Endothelial cell of umbilical vein (primary cell): Measurements from ENCODE around the gene ITPR2. TPM values are rescaled to one million over a fixed set of nuclear protein-coding genes. Genes with fewer than 3 reads are reported as not detected.

Experiments used
- BruUV-seq: library from RNA; stranded (reverse); fragments of 400-500 nt; replicated peaks from 2 replicates; lab custom pipeline; 2021; lab: Mats Ljungman, UMichigan
- CTCF ChIA-PET: fragments of 300-600, 350-600 bp; sonication (Branson Sonifier 250); formaldehyde crosslinking; loops from one replicate; lab custom pipeline; 2021; ENCODE audit warnings: antibody characterized with exemption, inconsistent platforms; lab: Charles Lee
- POLR2A ChIA-PET: fragments of 300-600, 350-600 bp; sonication (Branson Sonifier 250); formaldehyde crosslinking; loops from one replicate; lab custom pipeline; 2021; ENCODE audit warnings: antibody characterized with exemption, inconsistent platforms; lab: Charles Lee
- DNase-seq: peaks from one replicate; pipeline ENCODE4 v3.0.0-alpha.2; 2011; ENCODE audit warnings: low read depth, low spot score
- FAIRE-seq: peaks from 2 replicates; lab custom pipeline; 2011; peaks lifted over from hg19 to GRCh38; lab: Jason Lieb, UNC
- H2AFZ ChIP-seq: 2 replicates; pipeline ENCODE4 v1.6.0; 2012; ENCODE audit warnings: low read depth, low read length, control low read depth, inconsistent platforms
- H3K27ac ChIP-seq: 2 replicates; pipeline ENCODE4 v1.5.1; 2011; ENCODE audit warnings: low read depth, mild to moderate bottlenecking, control low read depth, low read length, moderate library complexity; ENCODE audit not compliant: insufficient read depth
- H3K27me3 ChIP-seq, 2 experiments: 2 replicates each; pipeline versions ENCODE4 v1.6.0 to v1.6.1; 2011; ENCODE audit warnings: low read length in 2 of 2, mixed read lengths in 1 of 2; ENCODE audit not compliant: control insufficient read depth in 2 of 2, insufficient read depth in 2 of 2
- H3K36me3 ChIP-seq, 2 experiments: 2 replicates in 1 of 2; 3 replicates in 1 of 2; pipeline ENCODE4 v1.5.1; 2011; ENCODE audit warnings: low read length in 2 of 2, mild to moderate bottlenecking in 1 of 2, moderate library complexity in 1 of 2; ENCODE audit not compliant: control insufficient read depth in 2 of 2, insufficient read depth in 2 of 2; ENCODE audit errors: extremely low read depth in 1 of 2
- H3K4me1 ChIP-seq: 3 replicates; pipeline ENCODE4 v1.5.1; 2011; ENCODE audit warnings: mild to moderate bottlenecking, low read length; ENCODE audit not compliant: control insufficient read depth, insufficient read depth; ENCODE audit errors: extremely low read depth
- H3K4me2 ChIP-seq: 2 replicates; pipeline ENCODE4 v1.6.1; 2011; ENCODE audit warnings: low read length, control low read depth, mixed read lengths; ENCODE audit not compliant: insufficient read depth
- H3K4me3 ChIP-seq, 3 experiments: fragments of 200-600 bp in 1 of 3; sonication (generic), shearing (Covaris generic) in 1 of 3; replicated peaks in 1 of 3; 2 replicates each; pipeline ENCODE4 v1.5.1; 2011 to 2016; ENCODE audit warnings: control low read depth in 3 of 3, low read length in 3 of 3, mild to moderate bottlenecking in 2 of 3, inconsistent platforms in 1 of 3, low read depth in 1 of 3, moderate library complexity in 1 of 3; ENCODE audit not compliant: insufficient read depth in 1 of 3
- H3K79me2 ChIP-seq: 2 replicates; pipeline ENCODE4 v1.6.0; 2012; ENCODE audit warnings: low read length, inconsistent platforms; ENCODE audit not compliant: control insufficient read depth, insufficient read depth
- H3K9ac ChIP-seq: replicated peaks from 2 replicates; pipeline ENCODE3; 2011; ENCODE audit warnings: low read length, control low read depth; ENCODE audit not compliant: insufficient read depth; ENCODE audit errors: extremely low read depth
- H3K9me1 ChIP-seq: replicated peaks from 3 replicates; pipeline ENCODE4 v1.6.0; 2011; ENCODE audit warnings: mild to moderate bottlenecking, low read length; ENCODE audit not compliant: control insufficient read depth, insufficient read depth; ENCODE audit errors: extremely low read depth
- H3K9me3 ChIP-seq: replicated peaks from 2 replicates; pipeline ENCODE4 v1.5.1; 2012; ENCODE audit warnings: low read length, inconsistent platforms; ENCODE audit not compliant: control insufficient read depth, insufficient read depth
- H4K20me1 ChIP-seq: replicated peaks from 2 replicates; pipeline ENCODE3; 2011; ENCODE audit warnings: mild to moderate bottlenecking, low read length; ENCODE audit not compliant: control insufficient read depth, insufficient read depth; ENCODE audit errors: extremely low read depth
- EZH2 ChIP-seq: IDR thresholded peaks from 2 replicates; pipeline ENCODE4 v1.6.1; 2012; ENCODE audit warnings: borderline replicate concordance, low read depth, mild to moderate bottlenecking, moderate library complexity, low read length, inconsistent platforms; ENCODE audit not compliant: severe bottlenecking
- FOS ChIP-seq: IDR thresholded peaks from 2 replicates; pipeline ENCODE4 v1.6.1; 2011; ENCODE audit warnings: mild to moderate bottlenecking, low read length, moderate library complexity, borderline replicate concordance; ENCODE audit not compliant: insufficient read depth
- GATA2 ChIP-seq: IDR thresholded peaks from 2 replicates; pipeline ENCODE4 v1.7.0; 2011; ENCODE audit warnings: low read depth, mild to moderate bottlenecking, moderate library complexity, mixed read lengths, low read length; ENCODE audit not compliant: insufficient read length, insufficient read depth
- JUN ChIP-seq: IDR thresholded peaks from 2 replicates; pipeline ENCODE4 v1.6.1; 2011; ENCODE audit warnings: borderline replicate concordance, low read depth; ENCODE audit not compliant: insufficient read length, insufficient read depth
- MYC ChIP-seq: IDR thresholded peaks from one replicate; pipeline ENCODE4 v1.6.1; 2011; ENCODE audit warnings: mild to moderate bottlenecking, low read depth, low read length
- POLR2A ChIP-seq: IDR thresholded peaks from 2 replicates; pipeline ENCODE4 v1.6.1; 2012; ENCODE audit warnings: low read depth, mild to moderate bottlenecking, control low read depth, low read length
- POLR2AphosphoS5 ChIP-seq: IDR thresholded peaks from 2 replicates; pipeline ENCODE4 v1.6.1; 2012; ENCODE audit warnings: low read depth, mild to moderate bottlenecking, control low read depth, low read length, moderate library complexity; ENCODE audit not compliant: insufficient read depth
- dilution Hi-C: fragments of 300-500 bp; cut with MboI; formaldehyde crosslinking; loops from one replicate; pipeline ENCODE4 v1.15.0; 2019; ENCODE audit warnings: low sequenced_read_pairs; ENCODE audit not compliant: extremely low pct_ligation_motif_present
- intact Hi-C: fragments of 100-400 bp; cut with micrococcal nuclease; formaldehyde crosslinking; loops from one replicate; pipeline ENCODE4 v1.10.0; 2022
- polyA plus RNA-seq, 4 experiments: library from polyadenylated mRNA; depleted of rRNA in 3 of 4; stranded (reverse) in 3 of 4; unstranded in 1 of 4; fragments of >200 nt; gene quantifications; 2 replicates each; pipeline versions ENCODE4 v1.2.1 to v1.2.3, GENCODE V29; 2011 to 2012; ENCODE audit warnings: missing spikeins in 1 of 4
- total RNA-seq: library from RNA; stranded (reverse); gene quantifications from 2 replicates; pipeline ENCODE4 v1.2.3, GENCODE V29; 2021
- TF ChIP-seq, protein P1 (sequence below): IDR thresholded peaks from 2 replicates; pipeline ENCODE4 v1.6.1; 2011; ENCODE audit not compliant: insufficient read depth, insufficient read length
- TF ChIP-seq, protein P2 (sequence below), 2 donors: IDR thresholded peaks; 1 replicate in 1 of 2; 2 replicates in 1 of 2; pipeline ENCODE4 v1.5.1; 2011; ENCODE audit warnings: low read length in 2 of 2, mild to moderate bottlenecking in 2 of 2, moderate library complexity in 2 of 2, control low read depth in 1 of 2, inconsistent platforms in 1 of 2, low read depth in 1 of 2; ENCODE audit not compliant: insufficient read depth in 1 of 2; ENCODE audit errors: extremely low read depth in 1 of 2

The ITPR2 gene
- total and polyA plus RNA-seq, 2 donors (not counting 3 experiments of a cell fraction or from before 2014, with no cell fraction given), result 16.2 to 86.8 TPM

DNA sequence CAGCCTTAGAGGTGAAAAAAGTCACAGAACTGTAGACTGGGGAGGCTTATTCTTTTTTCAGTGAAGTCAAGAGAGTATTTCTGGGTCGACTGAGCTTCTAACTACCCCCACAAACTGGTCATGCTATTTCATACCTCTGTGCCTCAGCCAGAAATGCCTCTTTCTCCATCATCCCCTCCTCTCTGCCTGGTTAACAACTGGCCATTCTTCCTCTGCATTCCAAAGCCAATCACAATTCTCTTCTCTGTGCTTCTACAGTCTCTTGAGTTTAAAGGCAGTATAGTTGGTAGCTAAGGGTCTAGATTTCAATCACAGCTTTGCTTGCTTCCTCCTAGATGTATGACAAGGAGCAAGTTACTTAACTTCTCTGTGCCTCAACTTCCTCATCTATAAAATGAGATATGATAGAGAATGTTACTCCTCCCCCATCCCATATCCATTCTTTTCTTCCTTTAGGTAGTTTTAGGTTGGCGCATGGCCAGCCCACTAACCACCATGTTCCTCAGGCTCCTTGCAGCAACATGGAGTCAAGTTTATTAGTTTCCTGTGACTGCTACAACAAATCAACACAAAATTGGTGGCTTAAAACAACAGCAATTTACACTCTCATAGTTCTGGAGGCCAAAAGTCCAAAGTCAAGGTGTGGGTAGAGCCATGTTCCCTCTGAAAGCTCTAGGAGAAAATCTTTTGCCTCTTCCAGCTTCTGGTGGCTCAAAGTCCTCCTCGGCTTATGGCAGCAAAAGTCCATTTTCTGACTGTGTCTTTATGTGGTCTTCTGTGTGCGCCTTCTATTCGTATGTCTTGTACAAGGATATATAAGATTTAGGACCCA is 62.5 kb downstream of the ITPR2 start:
- Histone ChIP-seq H3K36me3 (peaks cover 4 to 5% of the 10 kb centered on the region in 2 experiments), H2AFZ (no peak overlapping the region), H3K27me3 (no peaks in the 10 kb centered on the region), H3K79me2 (peaks cover 14% of the 10 kb centered on the region), H3K9me1 (no peaks in the 10 kb centered on the region), H3K9ac (no peak overlapping the region), H3K4me1 (no peaks in the 10 kb centered on the region), H3K4me3 (no peak overlapping the region), H3K9me3 (no peaks in the 10 kb centered on the region), H4K20me1 (no peaks in the 10 kb centered on the region), H3K4me2 (no peak overlapping the region), H3K27ac (no peak overlapping the region)
- no peak for DNase-seq
- TF ChIP-seq FOS, result no peak
- no peak for TF ChIP-seq EZH2
- TF ChIP-seq POLR2AphosphoS5, result no peak
- TF ChIP-seq POLR2A, result no peak
- TF ChIP-seq, protein P1, sequence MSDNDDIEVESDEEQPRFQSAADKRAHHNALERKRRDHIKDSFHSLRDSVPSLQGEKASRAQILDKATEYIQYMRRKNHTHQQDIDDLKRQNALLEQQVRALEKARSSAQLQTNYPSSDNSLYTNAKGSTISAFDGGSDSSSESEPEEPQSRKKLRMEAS, result no peak
- TF ChIP-seq, protein P2, sequence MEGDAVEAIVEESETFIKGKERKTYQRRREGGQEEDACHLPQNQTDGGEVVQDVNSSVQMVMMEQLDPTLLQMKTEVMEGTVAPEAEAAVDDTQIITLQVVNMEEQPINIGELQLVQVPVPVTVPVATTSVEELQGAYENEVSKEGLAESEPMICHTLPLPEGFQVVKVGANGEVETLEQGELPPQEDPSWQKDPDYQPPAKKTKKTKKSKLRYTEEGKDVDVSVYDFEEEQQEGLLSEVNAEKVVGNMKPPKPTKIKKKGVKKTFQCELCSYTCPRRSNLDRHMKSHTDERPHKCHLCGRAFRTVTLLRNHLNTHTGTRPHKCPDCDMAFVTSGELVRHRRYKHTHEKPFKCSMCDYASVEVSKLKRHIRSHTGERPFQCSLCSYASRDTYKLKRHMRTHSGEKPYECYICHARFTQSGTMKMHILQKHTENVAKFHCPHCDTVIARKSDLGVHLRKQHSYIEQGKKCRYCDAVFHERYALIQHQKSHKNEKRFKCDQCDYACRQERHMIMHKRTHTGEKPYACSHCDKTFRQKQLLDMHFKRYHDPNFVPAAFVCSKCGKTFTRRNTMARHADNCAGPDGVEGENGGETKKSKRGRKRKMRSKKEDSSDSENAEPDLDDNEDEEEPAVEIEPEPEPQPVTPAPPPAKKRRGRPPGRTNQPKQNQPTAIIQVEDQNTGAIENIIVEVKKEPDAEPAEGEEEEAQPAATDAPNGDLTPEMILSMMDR (IDR thresholded peaks at IDR 0.05; ENCODE audit: extremely low read depth in 1 of 2, insufficient read depth in 1 of 2, low read depth in 1 of 2, low read length in 2 of 2), result no peak
- no peak for TF ChIP-seq GATA2
- no peak for TF ChIP-seq MYC
- TF ChIP-seq JUN, result no peak
- intact Hi-C loops (no loop called here), dilution Hi-C loops (no loop called here)
- POLR2A ChIA-PET, result no interaction called here
- CTCF ChIA-PET, result interaction anchor here (0.9 kb wide), 1 partner anchor 17 kb away, joined by 3 read pairs; no protein-coding TSS in a partner anchor
- BruUV-seq, result no TSS peak
- no peak for FAIRE-seq
